CD14-positive monocyte (primary cell): ENCODE results near the gene ITGA3. TPM values are rescaled to one million over a fixed set of nuclear protein-coding genes. Genes with fewer than 3 reads are reported as not detected.
A peak's percentile ranks its signal among the peaks of the same experiment; 100 is the strongest.

Source experiments
- DNase-seq, 3 donors: peaks; one replicate each; pipeline ENCODE4 v3.0.0-alpha.2; 2011 to 2022
- H2AFZ ChIP-seq: 2 replicates; pipeline ENCODE4 v1.6.0; 2012; ENCODE audit warnings: mild to moderate bottlenecking, low read depth, low read length, inconsistent platforms; ENCODE audit not compliant: insufficient read depth, poor library complexity, severe bottlenecking
- H3K27ac ChIP-seq, 2 donors: 1 replicate in 1 of 2; 2 replicates in 1 of 2; pipeline ENCODE4 v1.5.1; 2012 to 2013; ENCODE audit warnings: low read length in 2 of 2, control low read depth in 1 of 2, inconsistent platforms in 1 of 2, low read depth in 1 of 2, mild to moderate bottlenecking in 1 of 2
- H3K27me3 ChIP-seq, 2 donors: one replicate each; pipeline versions ENCODE4 v1.6.0 to v1.6.1; 2011 to 2013; ENCODE audit warnings: low read length in 2 of 2; ENCODE audit not compliant: control insufficient read depth in 2 of 2, insufficient read depth in 2 of 2
- H3K36me3 ChIP-seq, 2 donors: replicated peaks in 1 of 2; 1 replicate in 1 of 2; 2 replicates in 1 of 2; pipeline versions ENCODE4 v1.5.1 to v1.6.1; 2012 to 2013; ENCODE audit warnings: low read length in 2 of 2, control low read depth in 1 of 2, inconsistent platforms in 1 of 2, mild to moderate bottlenecking in 1 of 2; ENCODE audit not compliant: insufficient read depth in 2 of 2, control insufficient read depth in 1 of 2
- H3K4me1 ChIP-seq, 2 donors: 1 replicate in 1 of 2; 2 replicates in 1 of 2; pipeline versions ENCODE4 v1.5.1 to v1.6.1; 2012 to 2013; ENCODE audit warnings: low read length in 2 of 2, control low read depth in 1 of 2, inconsistent platforms in 1 of 2, mild to moderate bottlenecking in 1 of 2, moderate library complexity in 1 of 2; ENCODE audit not compliant: insufficient read depth in 2 of 2, control insufficient read depth in 1 of 2
- H3K4me2 ChIP-seq: replicated peaks from 2 replicates; pipeline ENCODE3; 2012; ENCODE audit warnings: low read length, moderate library complexity, mild to moderate bottlenecking; ENCODE audit not compliant: poor library complexity, severe bottlenecking; ENCODE audit errors: extremely low read depth
- H3K4me3 ChIP-seq, 3 experiments: fragments of 200-600 bp in 1 of 3; sonication (generic) in 1 of 3; replicated peaks in 1 of 3; 1 replicate in 2 of 3; 2 replicates in 1 of 3; pipeline ENCODE4 v1.5.1; 2011 to 2013; ENCODE audit warnings: low read length in 3 of 3, mild to moderate bottlenecking in 3 of 3, control low read depth in 2 of 3, low read depth in 2 of 3, inconsistent platforms in 1 of 3, moderate library complexity in 1 of 3
- H3K79me2 ChIP-seq: 2 replicates; pipeline ENCODE4 v1.6.0; 2012; ENCODE audit warnings: mild to moderate bottlenecking, control low read depth, inconsistent platforms, low read length, moderate library complexity; ENCODE audit not compliant: insufficient read depth
- H3K9ac ChIP-seq: 2 replicates; pipeline ENCODE4 v1.6.0; 2017; ENCODE audit warnings: low read length, mild to moderate bottlenecking; ENCODE audit not compliant: insufficient read depth, poor library complexity, severe bottlenecking
- H3K9me3 ChIP-seq, 2 donors: replicated peaks in 1 of 2; 1 replicate in 1 of 2; 2 replicates in 1 of 2; pipeline versions ENCODE4 v1.5.1 to v1.6.1; 2012 to 2013; ENCODE audit warnings: low read length in 2 of 2, control low read depth in 1 of 2; ENCODE audit not compliant: control insufficient read depth in 1 of 2, insufficient read depth in 1 of 2
- H4K20me1 ChIP-seq: 2 replicates; pipeline ENCODE4 v1.6.0; 2012; ENCODE audit warnings: mild to moderate bottlenecking, low read length, control low read depth, moderate library complexity; ENCODE audit not compliant: insufficient read depth
- H3K27ac Mint-ChIP-seq, 7 donors: one replicate each; pipeline ENCODE4 v1.8.0; 2020; ENCODE audit warnings: mild to moderate bottlenecking in 7 of 7, mixed read lengths in 7 of 7, moderate library complexity in 6 of 7, inconsistent platforms in 2 of 7
- H3K27me3 Mint-ChIP-seq, 3 donors: one replicate each; pipeline ENCODE4 v1.8.0; 2021 to 2022; ENCODE audit warnings: low read depth in 3 of 3, mild to moderate bottlenecking in 3 of 3, mixed read lengths in 3 of 3, moderate library complexity in 3 of 3, inconsistent platforms in 1 of 3
- H3K36me3 Mint-ChIP-seq, 2 donors: one replicate each; pipeline ENCODE4 v1.8.0; 2020; ENCODE audit warnings: mixed read lengths in 2 of 2, inconsistent platforms in 1 of 2, mild to moderate bottlenecking in 1 of 2
- H3K4me1 Mint-ChIP-seq: one replicate; pipeline ENCODE4 v1.8.0; 2020; ENCODE audit warnings: mild to moderate bottlenecking, mixed read lengths
- H3K4me3 Mint-ChIP-seq, 2 donors: one replicate each; pipeline ENCODE4 v1.8.0; 2020; ENCODE audit warnings: mild to moderate bottlenecking in 2 of 2, mixed read lengths in 2 of 2, moderate library complexity in 1 of 2
- H3K9me3 Mint-ChIP-seq, 7 donors: one replicate each; pipeline ENCODE4 v1.8.0; 2020 to 2022; ENCODE audit warnings: mixed read lengths in 7 of 7, mild to moderate bottlenecking in 6 of 7, moderate library complexity in 6 of 7, inconsistent platforms in 2 of 7
- CTCF ChIP-seq: fragments of 200-600 bp; IDR thresholded peaks from one replicate; pipeline ENCODE4 v1.8.0; 2022; ENCODE audit warnings: antibody characterized with exemption, mild to moderate bottlenecking
- WGBS: methylation state at CpG from one replicate; pipeline ENCODE4 v1.1.5; 2013; ENCODE audit warnings: missing lambda C conversion rate; ENCODE audit not compliant: insufficient coverage; 5-methylcytosine and 5-hydroxymethylcytosine counted together
- intact Hi-C, 2 donors: fragments of 100-400 bp; cut with micrococcal nuclease; formaldehyde crosslinking; loops; one replicate each; pipeline versions ENCODE4 v1.15.0 to v1.15.1; 2023
- polyA plus RNA-seq, 3 donors: library from polyadenylated mRNA; depleted of rRNA in 1 of 3; unstranded in 2 of 3; stranded (reverse) in 1 of 3; fragments of 300-500 nt in 2 of 3; fragments of >200 nt in 1 of 3; fragmentation: Illumina TruSeq in 2 of 3; gene quantifications; 1 replicate in 2 of 3; 2 replicates in 1 of 3; pipeline ENCODE4 v1.2.3, GENCODE V29; 2012 to 2021

Gene ITGA3
- polyA plus RNA-seq, 3 donors = 0.31 to 0.36 TPM; not detected in 1

- H3K4me1 ChIP-seq = peaks cover 24 to 36% of the 10 kb centered on the region in 2 donors
- no peak within 1 kb of the TSS for H2AFZ ChIP-seq
- Mint-ChIP-seq H3K4me1 (peaks cover 38% of the 10 kb centered on the region), H3K9me3 (peaks cover 2 to 27% (median 18%) of the 10 kb centered on the region in 7 donors), H3K4me3 (peak within 1 kb of the TSS; percentile 53 to 95), H3K27me3 (peaks cover 63 to 74% (median 69%) of the 10 kb centered on the region in 3 donors), H3K36me3 (peaks cover 26 to 33% of the 10 kb centered on the region in 2 donors), H3K27ac (peak within 1 kb of the TSS in 3 of 7 donors; percentile 71 to 85 (median 75))
- peaks cover 32 to 53% of the 10 kb centered on the region in 2 donors for H3K27me3 ChIP-seq
- peaks cover 44% of the 10 kb centered on the region for H4K20me1 ChIP-seq
- H3K9ac ChIP-seq = peak within 1 kb of the TSS; percentile 27
- peak; percentile 26 to 85 (median 56) for DNase-seq
- no peak for TF ChIP-seq CTCF
- peak within 1 kb of the TSS in 1 of 3 experiments; percentile 55 for H3K4me3 ChIP-seq
- H3K36me3 ChIP-seq = peaks cover 16 to 22% of the 10 kb centered on the region in 2 donors
- H3K9me3 ChIP-seq = peaks cover 3 to 13% of the 10 kb centered on the region in 2 donors
- intact Hi-C loops = no loop called here
- under 1% methylated on average over 40 of the region's 84 CpGs for WGBS
- H3K79me2 ChIP-seq = no peaks in the 10 kb centered on the region
- no peak within 1 kb of the TSS for H3K27ac ChIP-seq
- peak within 1 kb of the TSS; percentile 65 for H3K4me2 ChIP-seq
Measured at GRCh38 chr17:50129728-50130558, 74.0 kb downstream of the ITGA3 start, which contains the start of gene SAMD14. TSS of gene SAMD14 (minus strand) at chr17:50130160. CDS start at chr17:50124959, 5,201 bp downstream.

GRCh38 chr17:50130559-50131305, 74.8 kb downstream of the ITGA3 start:
- Histone ChIP-seq H3K9ac (peak overlapping the region; percentile 27), H4K20me1 (peaks cover 52% of the 10 kb centered on the region), H3K36me3 (peaks cover 23 to 29% of the 10 kb centered on the region in 2 donors), H2AFZ (no peak overlapping the region), H3K27me3 (peaks cover 30 to 45% of the 10 kb centered on the region in 2 donors), H3K9me3 (peaks cover 3 to 13% of the 10 kb centered on the region in 2 donors), H3K4me2 (peak overlapping the region; percentile 65), H3K4me3 (no peak overlapping the region), H3K27ac (no peak overlapping the region), H3K4me1 (peaks cover 24 to 36% of the 10 kb centered on the region in 2 donors), H3K79me2 (no peaks in the 10 kb centered on the region)
- H3K27ac Mint-ChIP-seq = peak overlapping the region in 3 of 7 donors; percentile 68 to 85 (median 75)
- WGBS = 62% methylated on average over 7 of the region's 19 CpGs
- intact Hi-C loops = no loop called here
- H3K27me3 Mint-ChIP-seq = peaks cover 55 to 66% (median 63%) of the 10 kb centered on the region in 3 donors
- H3K4me3 Mint-ChIP-seq = peak overlapping the region; percentile 45 to 80
- DNase-seq = no peak
- H3K4me1 Mint-ChIP-seq = peaks cover 36% of the 10 kb centered on the region
- H3K36me3 Mint-ChIP-seq = peaks cover 30 to 40% of the 10 kb centered on the region in 2 donors
- TF ChIP-seq CTCF = no peak
- peaks cover 2 to 27% (median 18%) of the 10 kb centered on the region in 7 donors for H3K9me3 Mint-ChIP-seq
